ENCODE data around the gene KLK14. TPM values are rescaled to one million over a fixed set of nuclear protein-coding genes. Genes with fewer than 3 reads are reported as not detected.

KLK14 gene
- total RNA-seq, 1 donor, result not detected

DNA sequence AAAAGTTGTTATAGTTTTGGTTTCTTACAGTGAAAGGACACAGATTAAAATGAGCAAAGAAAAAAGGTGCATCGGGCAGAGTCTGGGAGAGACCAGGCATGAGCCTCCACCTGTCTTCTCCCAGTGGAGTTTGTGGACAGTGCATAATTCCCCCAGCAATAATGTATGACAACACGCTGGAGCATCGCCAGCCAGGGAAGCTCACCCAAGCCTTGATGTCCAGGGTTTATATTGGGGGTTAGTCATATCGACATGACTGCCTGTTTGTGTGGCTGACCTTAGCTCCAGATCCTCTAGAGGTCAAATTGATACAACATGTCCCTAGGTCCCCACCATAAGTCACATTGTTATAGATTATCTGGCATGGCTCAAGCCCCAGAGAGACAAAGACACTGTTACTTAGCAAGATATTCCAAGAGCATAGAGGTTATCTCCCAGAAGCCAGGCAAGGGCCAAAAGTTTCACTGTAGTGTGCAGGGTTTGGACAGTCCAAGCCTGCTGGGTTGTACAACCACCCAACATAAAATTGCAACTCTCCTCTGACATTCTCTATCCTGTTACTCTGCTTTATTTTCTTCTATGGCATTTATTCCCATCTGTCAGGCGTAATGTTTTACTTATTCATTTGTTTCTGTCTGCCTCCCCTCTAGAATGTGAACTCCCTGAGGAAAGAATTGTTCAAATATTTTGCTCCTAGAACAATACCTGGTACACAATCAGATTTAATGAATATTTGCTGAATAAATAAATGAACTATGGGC lies 12.2 kb downstream of the KLK14 start:
- TF ChIP-seq, protein P1, sequence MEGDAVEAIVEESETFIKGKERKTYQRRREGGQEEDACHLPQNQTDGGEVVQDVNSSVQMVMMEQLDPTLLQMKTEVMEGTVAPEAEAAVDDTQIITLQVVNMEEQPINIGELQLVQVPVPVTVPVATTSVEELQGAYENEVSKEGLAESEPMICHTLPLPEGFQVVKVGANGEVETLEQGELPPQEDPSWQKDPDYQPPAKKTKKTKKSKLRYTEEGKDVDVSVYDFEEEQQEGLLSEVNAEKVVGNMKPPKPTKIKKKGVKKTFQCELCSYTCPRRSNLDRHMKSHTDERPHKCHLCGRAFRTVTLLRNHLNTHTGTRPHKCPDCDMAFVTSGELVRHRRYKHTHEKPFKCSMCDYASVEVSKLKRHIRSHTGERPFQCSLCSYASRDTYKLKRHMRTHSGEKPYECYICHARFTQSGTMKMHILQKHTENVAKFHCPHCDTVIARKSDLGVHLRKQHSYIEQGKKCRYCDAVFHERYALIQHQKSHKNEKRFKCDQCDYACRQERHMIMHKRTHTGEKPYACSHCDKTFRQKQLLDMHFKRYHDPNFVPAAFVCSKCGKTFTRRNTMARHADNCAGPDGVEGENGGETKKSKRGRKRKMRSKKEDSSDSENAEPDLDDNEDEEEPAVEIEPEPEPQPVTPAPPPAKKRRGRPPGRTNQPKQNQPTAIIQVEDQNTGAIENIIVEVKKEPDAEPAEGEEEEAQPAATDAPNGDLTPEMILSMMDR (IDR thresholded peaks at IDR 0.05; ENCODE audit: insufficient read depth, low read depth, low read length), result no peak
- H3K4me3 ChIP-seq (ENCODE audit: low read depth, low read length), result no peak overlapping the region
- DNase-seq (ENCODE audit: low read depth), result no peak

DNA sequence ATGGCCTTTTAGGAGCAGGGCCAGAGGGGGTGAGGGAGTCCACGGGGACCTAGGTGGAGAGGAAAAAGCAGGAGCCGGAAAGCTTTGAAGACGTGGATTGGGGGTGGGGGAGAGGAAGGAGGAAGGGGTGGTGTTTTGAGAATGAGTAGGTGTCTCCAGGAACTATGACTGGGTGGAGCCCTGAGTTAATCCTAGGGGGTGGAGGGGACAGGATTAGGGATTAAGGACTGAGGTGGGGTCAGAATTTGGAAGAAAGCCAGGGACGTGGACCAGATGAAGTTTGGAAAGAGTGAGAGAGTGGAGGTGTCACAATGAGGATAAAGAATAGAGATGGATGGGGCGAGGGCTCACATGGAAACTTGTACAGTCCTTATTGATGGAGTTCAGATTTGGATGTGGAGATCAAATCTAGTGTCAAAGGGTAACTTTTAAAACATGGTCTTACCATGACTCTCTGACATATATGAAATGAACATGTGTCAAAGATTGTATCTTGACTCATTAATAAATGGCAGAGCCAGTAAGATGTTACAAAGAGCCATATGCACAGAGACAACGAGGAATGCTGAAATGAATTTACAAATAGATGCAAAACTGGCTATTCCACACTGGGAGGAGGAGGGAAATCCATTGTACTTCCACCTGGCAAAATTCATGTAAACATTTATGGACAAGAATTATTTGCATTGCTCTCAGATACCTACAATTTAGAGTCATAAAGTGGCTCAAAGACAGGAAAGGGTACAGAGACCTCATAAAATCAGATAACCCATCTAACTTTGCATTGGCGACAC lies 16.1 kb downstream of the KLK14 start:
- no peak for DNase-seq (ENCODE audit: low read depth)
- no peak overlapping the region for H3K4me3 ChIP-seq (ENCODE audit: low read depth, low read length)
- TF ChIP-seq, protein P1 (IDR thresholded peaks at IDR 0.05; ENCODE audit: insufficient read depth, low read depth, low read length), result no peak

DNA sequence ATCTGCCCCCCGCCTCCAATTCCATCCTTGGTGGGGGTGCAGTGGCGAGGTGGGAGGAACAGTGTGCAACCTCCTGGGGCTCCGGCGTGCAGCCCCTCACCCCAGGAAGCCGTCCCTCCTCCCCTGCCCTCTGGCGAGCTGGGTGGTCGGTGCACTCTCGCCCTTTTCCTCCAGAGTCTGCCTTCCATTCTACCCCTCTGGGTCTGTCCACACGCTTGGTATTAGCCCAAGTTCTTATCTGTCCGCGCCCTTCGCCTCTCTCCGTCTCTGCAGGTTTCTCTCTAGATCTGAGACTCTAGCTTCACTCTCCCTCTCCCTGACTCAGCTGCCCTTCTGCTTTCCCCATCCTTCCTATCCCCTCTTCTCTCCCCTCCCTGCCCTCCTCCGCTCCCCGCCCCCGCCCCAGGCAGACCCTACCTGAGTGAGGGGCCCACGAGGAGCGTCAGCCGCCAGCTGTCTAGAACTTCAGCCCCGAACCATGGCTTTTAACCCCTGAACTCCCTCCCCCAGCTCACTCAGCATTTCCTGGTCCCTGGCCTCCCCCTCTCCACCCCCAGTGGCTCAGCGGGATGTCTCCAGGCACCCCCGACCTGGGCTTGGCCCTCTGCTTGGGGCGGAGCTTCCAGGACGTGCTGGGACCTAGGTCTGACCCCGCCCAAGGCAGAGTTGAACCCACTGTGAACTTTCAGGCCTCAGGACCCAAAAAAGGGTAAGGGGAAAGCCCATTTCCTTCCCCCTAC lies 17.3 kb downstream of the KLK14 start:
- no peak overlapping the region for H3K4me3 ChIP-seq (ENCODE audit: low read depth, low read length)
- no peak for DNase-seq (ENCODE audit: low read depth)
- TF ChIP-seq, protein P1 (IDR thresholded peaks at IDR 0.05; ENCODE audit: insufficient read depth, low read depth, low read length), result no peak

DNA sequence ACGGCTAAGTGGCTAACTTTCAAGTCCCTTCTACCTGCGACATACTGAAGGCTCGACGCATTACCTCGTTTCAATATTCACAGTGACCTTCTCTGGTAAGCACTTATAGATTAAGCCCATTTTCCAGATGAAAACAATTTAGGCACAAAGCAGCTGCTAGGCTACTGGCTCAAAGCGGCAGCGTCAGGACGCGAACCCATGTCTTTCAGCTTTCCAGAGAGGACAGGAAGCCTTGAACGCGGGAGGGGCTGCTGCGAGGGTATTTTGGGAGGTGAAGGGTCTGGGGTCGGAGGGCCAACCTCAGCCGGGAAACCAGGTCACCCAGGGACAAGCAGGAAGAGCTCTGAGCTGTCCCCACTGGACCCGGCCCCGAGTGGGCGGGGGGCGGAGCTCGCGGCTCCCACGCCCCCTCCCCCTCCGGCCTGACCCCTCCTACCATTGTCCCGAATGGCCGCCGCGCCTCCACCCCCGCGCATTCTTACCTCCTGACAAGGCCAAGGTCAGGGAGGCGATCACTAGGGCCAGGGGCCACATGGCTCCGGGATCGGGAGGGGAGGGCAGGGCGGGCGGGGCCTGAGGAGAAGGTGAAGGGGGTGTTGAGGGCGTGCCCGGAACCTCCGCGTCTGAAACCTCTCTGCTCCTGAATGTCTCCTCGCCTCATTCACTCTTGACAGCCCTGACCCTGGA lies 18.0 kb downstream of the KLK14 start, which contains the start of gene KLK13:
TSS of gene KLK13 (minus strand) at position 559 of the 687 bp plus-strand sequence. CDS start at position 534, 25 bp downstream.
- no peak within 1 kb of the TSS for H3K4me3 ChIP-seq (ENCODE audit: low read depth, low read length)
- TF ChIP-seq, protein P1 (IDR thresholded peaks at IDR 0.05; ENCODE audit: insufficient read depth, low read depth, low read length), result no peak
- DNase-seq (ENCODE audit: low read depth), result no peak

DNA sequence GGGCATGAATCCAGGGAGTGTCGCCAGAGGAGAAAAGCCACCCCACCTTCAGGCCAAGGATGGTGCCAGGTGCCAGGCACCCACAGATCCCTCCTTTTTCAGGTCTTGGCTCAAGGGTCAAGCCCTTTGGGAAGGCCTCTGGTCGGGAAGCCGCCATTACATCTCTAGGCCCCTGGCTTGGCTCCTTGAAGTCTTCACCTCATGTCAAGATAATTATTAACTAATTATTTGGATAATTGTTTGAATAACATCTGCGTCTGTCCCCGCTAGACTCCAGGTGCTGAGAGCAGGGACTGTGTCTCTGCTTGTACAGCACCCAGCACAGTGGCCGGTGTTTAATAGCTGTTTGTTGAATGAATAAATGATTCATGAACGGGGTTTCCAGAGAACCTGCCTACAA lies 19.0 kb downstream of the KLK14 start:
- H3K4me3 ChIP-seq (ENCODE audit: low read depth, low read length), result no peak overlapping the region
- TF ChIP-seq, protein P1 (IDR thresholded peaks at IDR 0.05; ENCODE audit: insufficient read depth, low read depth, low read length), result no peak
- no peak for DNase-seq (ENCODE audit: low read depth)

DNA sequence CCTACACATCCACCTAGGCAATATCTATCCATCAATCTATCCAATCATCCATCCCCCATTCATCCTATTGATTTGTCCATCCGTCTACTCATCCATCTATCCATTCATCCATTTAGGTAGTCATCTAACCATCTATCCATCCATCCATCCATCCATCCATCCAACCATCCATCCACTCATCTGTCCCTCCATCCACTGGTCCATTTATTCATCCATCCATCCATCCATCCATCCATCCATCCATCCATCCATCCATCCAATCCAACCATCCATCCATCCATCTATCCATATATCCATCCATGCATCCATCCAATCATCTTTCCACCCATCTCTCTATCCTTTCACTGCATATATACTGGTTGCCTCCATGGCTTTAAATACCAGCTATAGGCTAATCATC lies 21.7 kb downstream of the KLK14 start:
- TF ChIP-seq, protein P1 (IDR thresholded peaks at IDR 0.05; ENCODE audit: insufficient read depth, low read depth, low read length), result no peak
- no peak for DNase-seq (ENCODE audit: low read depth)

More for the DNA sequence above, 21.7 kb downstream of the KLK14 start:
- no peak overlapping the region for H3K4me3 ChIP-seq (ENCODE audit: low read depth, low read length)

Data from fibroblast of villous mesenchyme (primary cell).